ENCODE results near the gene ZNF207.
"Not testable (repeated sequence)": the region's sequence is repeated elsewhere in the genome, so short reads cannot be mapped to it uniquely, and the experiment has no call there.

Gene ZNF207

GRCh38 chr17:32335687-32336086 lies 14.3 kb upstream of the ZNF207 start:
- no peak for DNase-seq

GRCh38 chr17:32341141-32341856 lies 8.7 kb upstream of the ZNF207 start:
- DNase-seq = peak; percentile 51

GRCh38 chr17:32341857-32342602 lies 7.9 kb upstream of the ZNF207 start, which contains the start of gene C17orf75:
TSS of gene C17orf75 (minus strand) at chr17:32342173. CDS start at chr17:32342139, 34 bp downstream.
- DNase-seq = peak; percentile 85

DNA sequence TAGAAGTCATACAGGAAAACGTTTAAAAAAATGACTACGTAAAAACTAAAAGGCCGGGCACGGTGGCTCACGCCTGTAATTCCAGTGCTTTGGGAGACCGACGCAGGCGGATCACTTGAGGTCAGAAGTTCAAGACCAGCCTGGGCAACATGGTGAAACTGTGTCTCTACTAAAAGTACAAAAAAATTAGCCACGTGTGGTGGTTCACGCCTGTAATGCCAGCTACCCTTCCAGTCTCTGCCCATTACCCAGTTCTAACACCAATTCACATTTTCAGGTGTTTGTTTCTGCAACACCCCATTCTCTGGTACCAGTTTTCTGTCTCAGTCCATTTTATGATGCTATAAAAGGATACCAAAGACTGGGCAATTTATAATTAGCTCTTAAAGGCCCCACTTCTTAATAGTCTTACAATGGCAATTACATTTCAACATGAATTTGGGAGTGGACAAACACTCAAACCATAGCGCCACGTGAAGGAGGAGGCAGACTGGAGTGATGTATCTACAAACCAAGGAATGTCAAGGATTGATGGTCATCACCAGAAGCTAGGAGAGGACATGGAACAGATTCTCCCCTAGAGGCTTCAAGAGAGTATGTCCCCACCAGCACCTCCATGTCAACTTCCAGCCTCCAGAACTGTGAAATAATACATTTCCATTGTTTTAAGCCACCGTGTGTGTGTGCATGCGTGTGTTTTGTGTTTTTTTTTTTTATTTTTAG lies 7.2 kb upstream of the ZNF207 start:
- DNase-seq = no peak

DNA sequence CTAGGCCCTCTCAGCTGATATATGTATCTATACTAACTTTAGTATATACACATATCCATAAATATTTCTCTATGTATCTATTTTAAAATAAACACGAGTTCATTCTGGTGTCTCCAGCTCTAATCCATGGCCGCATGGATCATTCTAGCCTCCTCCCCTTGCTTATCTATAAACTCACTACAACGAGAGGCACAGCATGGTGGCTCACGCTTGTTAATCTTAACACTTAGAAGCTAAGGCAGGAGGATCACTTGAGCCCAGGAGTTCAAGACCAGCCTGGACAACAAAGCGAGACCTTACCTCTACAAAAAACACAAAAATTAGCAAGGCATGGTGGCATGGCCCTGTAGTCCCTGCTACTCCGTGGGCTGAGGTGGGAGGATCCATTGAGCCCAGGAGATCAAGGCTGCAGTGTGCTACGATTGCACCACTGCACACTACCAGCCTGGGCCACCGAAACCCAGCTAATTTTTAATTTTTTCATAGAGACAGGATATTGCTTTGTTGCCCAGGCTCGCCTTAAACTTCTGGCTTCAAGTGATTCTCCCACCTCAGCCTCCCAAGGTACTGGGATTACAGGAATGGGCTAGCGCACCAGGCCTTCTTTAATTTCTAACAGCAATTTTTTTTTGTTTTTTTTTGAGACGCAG lies 3.9 kb upstream of the ZNF207 start:
- DNase-seq = no peak

DNA sequence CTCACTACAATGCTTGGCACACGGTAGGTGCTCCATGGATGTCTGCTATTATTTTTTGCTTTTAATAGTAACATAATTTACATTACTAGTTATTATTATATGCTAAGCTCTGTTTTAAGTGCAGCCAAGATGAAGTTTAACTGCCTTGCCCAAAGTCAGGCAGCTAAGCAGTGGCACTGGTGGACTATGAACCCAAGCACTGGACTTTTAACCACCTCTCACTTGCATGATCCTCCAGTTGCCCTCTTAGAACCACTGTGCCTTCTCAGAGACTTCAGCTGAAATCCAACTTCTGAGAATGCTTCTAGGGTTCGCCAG lies 1.5 kb upstream of the ZNF207 start:
- no peak for DNase-seq

- DNase-seq = no peak
These were observed 479 bp upstream of the ZNF207 start for GRCh38 chr17:32349503-32349853.

- DNase-seq = peak; percentile 42
These were observed 885 bp downstream of the ZNF207 start for GRCh38 chr17:32350666-32351418.

DNA sequence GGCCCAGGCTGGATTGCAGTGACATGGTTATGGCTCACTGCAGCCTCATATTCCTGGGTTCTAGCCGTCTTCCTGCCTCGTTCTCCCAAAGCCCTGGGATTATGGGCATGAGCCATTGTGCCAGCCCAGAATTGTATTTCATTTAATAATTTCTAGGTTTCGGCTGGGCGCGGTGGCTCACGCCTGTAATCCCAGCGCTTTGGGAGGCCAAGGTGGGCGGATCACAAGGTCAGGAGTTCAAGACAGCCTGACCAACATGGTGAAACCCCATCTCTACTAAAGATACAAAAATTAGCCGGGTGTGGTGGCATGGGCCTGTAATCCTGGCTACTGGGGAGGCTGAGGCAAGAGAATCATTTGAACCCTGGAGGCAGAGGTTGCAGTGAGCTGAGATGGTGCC lies 2.8 kb downstream of the ZNF207 start:
- not testable (repeated sequence) for DNase-seq

GRCh38 chr17:32355649-32356377 lies 5.9 kb downstream of the ZNF207 start:
- DNase-seq = no peak

GRCh38 chr17:32356378-32356743 lies 6.4 kb downstream of the ZNF207 start:
- DNase-seq = no peak

- no peak for DNase-seq
These were observed 6.8 kb downstream of the ZNF207 start for GRCh38 chr17:32356750-32357149.

DNA sequence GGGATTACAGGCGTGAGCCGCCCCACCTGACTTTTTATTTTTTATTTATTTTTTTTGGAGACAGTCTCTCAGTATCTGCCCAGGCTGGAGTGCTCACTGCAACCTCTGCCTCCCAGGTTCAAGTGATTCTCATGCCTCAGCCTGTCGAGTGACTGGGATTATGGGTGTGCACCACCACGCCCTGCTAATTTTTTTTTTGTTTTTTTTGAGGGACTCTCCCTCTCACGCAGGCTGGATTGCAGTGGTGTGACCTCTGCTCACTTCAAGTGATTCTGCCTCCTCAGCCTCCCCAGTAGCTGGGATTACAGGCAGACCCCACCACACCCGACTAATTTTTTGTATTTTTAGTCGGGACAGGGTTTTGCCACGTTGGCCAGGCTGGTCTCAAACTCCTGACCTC lies 7.7 kb downstream of the ZNF207 start:
- no peak for DNase-seq

- DNase-seq = no peak
These were observed 11.3 kb downstream of the ZNF207 start for GRCh38 chr17:32361270-32361669.

DNA sequence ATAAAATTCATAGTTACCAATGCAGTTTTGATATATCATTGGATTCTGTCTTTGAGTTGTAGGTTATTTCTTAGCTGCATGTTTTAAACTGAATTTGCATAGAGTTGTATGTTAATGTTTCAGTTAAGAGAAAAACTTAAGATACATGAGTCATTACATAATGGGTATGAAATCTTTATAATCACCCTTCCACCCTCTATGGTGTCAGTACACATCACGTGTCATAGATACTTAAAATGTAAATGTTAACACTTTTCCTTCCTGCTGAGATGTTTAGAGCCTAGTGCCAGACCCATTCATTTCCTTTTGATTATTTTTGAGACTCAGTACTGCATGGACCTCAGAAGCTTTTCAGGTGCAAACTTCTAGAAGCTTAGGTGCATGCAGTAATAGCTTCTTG lies 20.5 kb downstream of the ZNF207 start:
- DNase-seq = no peak

GRCh38 chr17:32382526-32383223 lies 32.7 kb downstream of the ZNF207 start:
- DNase-seq = no peak

GRCh38 chr17:32383926-32384434 lies 34.0 kb downstream of the ZNF207 start:
- DNase-seq = no peak

- no peak for DNase-seq
These were observed 35.2 kb downstream of the ZNF207 start for GRCh38 chr17:32385121-32385520.

GRCh38 chr17:32385971-32386370 lies 36.0 kb downstream of the ZNF207 start:
- DNase-seq = no peak

DNA sequence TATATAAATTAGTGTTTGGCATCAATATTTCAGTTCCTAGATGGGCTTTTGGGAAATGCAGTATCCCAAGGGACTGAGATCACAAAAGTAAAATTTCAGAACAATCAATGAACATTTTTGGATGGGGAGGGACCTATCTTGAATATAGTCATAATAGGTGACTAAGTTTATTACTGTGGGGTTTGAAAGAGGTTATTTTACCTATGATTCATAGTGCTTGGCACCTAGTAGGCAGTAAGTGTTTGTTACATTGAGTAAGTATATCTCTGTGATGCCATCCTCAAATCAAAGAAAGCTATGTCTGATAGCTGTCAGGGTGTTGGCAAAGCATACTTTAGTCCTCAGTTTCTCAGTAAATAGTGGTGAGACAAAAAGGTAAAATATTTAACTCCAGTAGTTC lies 36.9 kb downstream of the ZNF207 start:
- no peak for DNase-seq

DNA sequence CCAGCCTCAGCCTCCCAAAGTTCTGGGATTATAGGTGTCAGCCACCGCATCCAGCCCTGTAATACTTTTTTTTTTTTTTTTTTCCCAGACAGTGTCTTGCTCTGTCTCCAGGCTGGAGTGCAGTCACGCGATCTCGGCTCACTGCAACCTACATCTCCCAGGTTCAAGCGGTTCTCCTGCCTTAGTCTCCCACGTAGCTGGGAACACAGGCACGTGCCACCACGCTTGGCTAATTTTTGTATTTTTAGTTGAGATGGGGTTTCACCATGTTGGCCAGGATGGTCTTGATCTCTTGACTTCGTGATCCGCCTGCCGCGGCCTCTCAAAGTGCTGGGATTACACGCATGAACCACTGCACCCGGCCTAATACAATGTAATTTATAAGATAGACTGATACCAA lies 38.2 kb downstream of the ZNF207 start:
- not testable (repeated sequence) for DNase-seq

All from activated naive CD4-positive, alpha-beta T cell treated with anti-CD3 and anti-CD28 coated beads, Interleukin-2, amount 50 U/mL, for 16 hours (primary cell).